ENCODE results near the gene CA4.

CA4 gene

GRCh38 chr17:60158751-60159478 is 9.1 kb downstream of the CA4 start:
- H3K4me3 ChIP-seq (replicated peaks in 1 of 2; ENCODE audit: low read depth in 2 of 2, low read length in 2 of 2), result no peak overlapping the region
- DNase-seq (ENCODE audit: low read depth in 2 of 2), result peak; percentile 38 to 57
- no peak for TF ChIP-seq CTCF (IDR thresholded peaks at IDR 0.05; ENCODE audit: low read depth, low read length)

DNA sequence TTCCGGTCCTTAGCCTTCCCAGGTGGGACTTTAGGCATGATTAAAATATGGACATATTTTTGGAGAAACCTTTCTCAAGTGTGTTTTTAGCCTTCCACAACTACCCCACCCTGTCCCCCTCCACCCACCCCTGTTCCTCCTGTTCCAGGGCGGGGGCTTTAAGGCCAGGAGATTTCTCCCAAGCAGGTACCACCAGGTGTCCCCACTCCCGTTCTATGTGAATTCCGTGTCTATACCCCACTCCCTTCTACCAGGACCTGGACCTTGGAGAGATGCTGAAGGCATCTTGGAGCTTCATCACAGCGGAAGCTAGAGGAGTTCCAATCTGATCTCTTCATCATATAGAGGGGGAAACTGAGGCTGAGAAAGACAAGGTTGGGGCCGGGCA is 9.7 kb downstream of the CA4 start:
- DNase-seq (ENCODE audit: low read depth in 2 of 2), result no peak
- H3K4me3 ChIP-seq (replicated peaks in 1 of 2; ENCODE audit: low read depth in 2 of 2, low read length in 2 of 2), result no peak overlapping the region
- no peak for TF ChIP-seq CTCF (IDR thresholded peaks at IDR 0.05; ENCODE audit: low read depth, low read length)

GRCh38 chr17:60160829-60161501 is 11.2 kb downstream of the CA4 start:
- no peak for DNase-seq (ENCODE audit: low read depth in 2 of 2)
- no peak for TF ChIP-seq CTCF (IDR thresholded peaks at IDR 0.05; ENCODE audit: low read depth, low read length)

GRCh38 chr17:60161598-60162330 is 12.0 kb downstream of the CA4 start:
- DNase-seq (ENCODE audit: low read depth in 2 of 2), result no peak
- no peak overlapping the region for H3K4me3 ChIP-seq (replicated peaks in 1 of 2; ENCODE audit: low read depth in 2 of 2, low read length in 2 of 2)
- TF ChIP-seq CTCF (IDR thresholded peaks at IDR 0.05; ENCODE audit: low read depth, low read length), result no peak

More at GRCh38 chr17:60160829-60161501, 11.2 kb downstream of the CA4 start:
- no peak overlapping the region for H3K4me3 ChIP-seq (replicated peaks in 1 of 2; ENCODE audit: low read depth in 2 of 2, low read length in 2 of 2)

- no peak for DNase-seq (ENCODE audit: low read depth in 2 of 2)
- no peak for TF ChIP-seq CTCF (IDR thresholded peaks at IDR 0.05; ENCODE audit: low read depth, low read length)
- no peak overlapping the region for H3K4me3 ChIP-seq (replicated peaks in 1 of 2; ENCODE audit: low read depth in 2 of 2, low read length in 2 of 2)
Observed at GRCh38 chr17:60163108-60163784, 13.5 kb downstream of the CA4 start.

DNA sequence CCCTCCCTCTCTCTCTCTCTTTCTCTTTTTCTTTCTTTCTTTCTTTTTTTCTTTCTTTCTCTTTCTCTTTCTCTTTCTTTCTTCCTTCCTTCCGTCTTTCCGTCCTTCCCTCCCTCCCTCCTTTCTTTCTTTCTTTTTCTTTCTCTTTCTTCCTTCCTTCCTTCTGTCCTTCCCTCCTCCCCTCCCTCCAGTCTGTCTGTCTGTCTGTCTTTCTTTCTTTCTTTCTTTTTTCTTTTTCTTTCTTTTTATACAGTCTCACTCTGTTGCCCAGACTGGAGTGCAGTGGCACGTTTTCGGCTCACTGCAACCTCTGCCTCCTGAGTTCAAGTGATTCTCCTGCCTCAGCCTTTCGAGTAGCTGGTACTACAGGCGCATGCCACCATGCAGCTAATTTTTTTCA is 14.4 kb downstream of the CA4 start:
- TF ChIP-seq CTCF (IDR thresholded peaks at IDR 0.05; ENCODE audit: low read depth, low read length), result no peak
- DNase-seq (ENCODE audit: low read depth in 2 of 2), result no peak
- H3K4me3 ChIP-seq (replicated peaks in 1 of 2; ENCODE audit: low read depth in 2 of 2, low read length in 2 of 2), result no peak overlapping the region
